ENCODE measurements around the gene DRC7. TPM values are rescaled to one million over a fixed set of nuclear protein-coding genes. Genes with fewer than 3 reads are reported as not detected.

Gene DRC7
- total and polyA plus RNA-seq, 7 donors, result not detected

DNA sequence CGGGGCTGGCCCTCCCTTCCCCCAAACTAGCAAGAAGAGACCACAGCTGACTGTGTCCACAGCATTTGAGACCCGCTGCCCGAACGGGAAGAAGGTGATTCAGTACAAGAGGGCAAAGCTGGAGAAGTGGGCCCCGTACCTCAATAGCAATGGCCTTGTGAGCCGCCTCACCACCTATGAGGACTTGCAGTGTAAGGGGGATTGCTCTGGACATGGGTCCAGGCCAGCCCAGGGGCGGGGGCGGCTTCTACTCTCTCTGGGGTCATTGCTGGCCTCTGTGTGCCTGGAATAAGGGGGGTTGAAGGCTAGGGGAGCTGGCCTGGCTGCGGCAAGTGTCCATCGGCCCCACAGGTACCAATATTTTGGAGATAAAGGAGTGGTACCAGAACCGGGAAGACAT lies 28.0 kb downstream of the DRC7 start:
- no peaks in the 10 kb centered on the region for H3K4me1 ChIP-seq
- intact Hi-C loops (cut with DNase I), result no loop called here
- DNase-seq, result no peak
- no peaks in the 10 kb centered on the region for H3K27me3 ChIP-seq
- 78 to 83% methylated on average over 11 of the region's 11 CpGs for WGBS, 2 donors
- H3K36me3 ChIP-seq, result no peaks in the 10 kb centered on the region
- H3K4me3 ChIP-seq, result no peak overlapping the region
- no peaks in the 10 kb centered on the region for H3K9me3 ChIP-seq
- TF ChIP-seq POLR2A (IDR thresholded peaks at IDR 0.05) (no peak), POLR2AphosphoS5 (IDR thresholded peaks at IDR 0.05) (no peak)
- no peak overlapping the region for H3K27ac ChIP-seq

DNA sequence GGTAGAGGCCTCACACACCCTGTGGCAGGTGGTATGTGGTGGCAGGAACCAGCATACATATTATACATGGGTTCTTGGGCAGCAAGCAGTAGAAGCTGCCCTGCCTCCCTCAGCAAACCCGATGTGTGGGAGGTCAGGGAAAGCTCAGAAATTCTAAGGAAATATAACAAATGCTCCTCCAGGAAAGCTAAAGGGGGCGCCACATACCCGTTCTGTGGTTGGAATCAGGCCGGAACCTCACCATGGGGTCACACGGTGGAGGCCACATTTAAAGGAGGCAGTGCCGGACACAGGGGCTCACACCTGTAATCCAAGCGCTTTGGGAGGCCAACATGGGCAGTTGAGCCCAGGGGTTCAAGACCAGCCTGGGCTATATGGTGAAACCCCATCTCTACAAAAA lies 28.6 kb downstream of the DRC7 start:
- Histone ChIP-seq H3K4me3 (no peak overlapping the region), H3K9me3 (no peaks in the 10 kb centered on the region), H3K27me3 (no peaks in the 10 kb centered on the region), H3K27ac (no peak overlapping the region), H3K4me1 (no peaks in the 10 kb centered on the region), H3K36me3 (no peaks in the 10 kb centered on the region)
- TF ChIP-seq, protein P1, sequence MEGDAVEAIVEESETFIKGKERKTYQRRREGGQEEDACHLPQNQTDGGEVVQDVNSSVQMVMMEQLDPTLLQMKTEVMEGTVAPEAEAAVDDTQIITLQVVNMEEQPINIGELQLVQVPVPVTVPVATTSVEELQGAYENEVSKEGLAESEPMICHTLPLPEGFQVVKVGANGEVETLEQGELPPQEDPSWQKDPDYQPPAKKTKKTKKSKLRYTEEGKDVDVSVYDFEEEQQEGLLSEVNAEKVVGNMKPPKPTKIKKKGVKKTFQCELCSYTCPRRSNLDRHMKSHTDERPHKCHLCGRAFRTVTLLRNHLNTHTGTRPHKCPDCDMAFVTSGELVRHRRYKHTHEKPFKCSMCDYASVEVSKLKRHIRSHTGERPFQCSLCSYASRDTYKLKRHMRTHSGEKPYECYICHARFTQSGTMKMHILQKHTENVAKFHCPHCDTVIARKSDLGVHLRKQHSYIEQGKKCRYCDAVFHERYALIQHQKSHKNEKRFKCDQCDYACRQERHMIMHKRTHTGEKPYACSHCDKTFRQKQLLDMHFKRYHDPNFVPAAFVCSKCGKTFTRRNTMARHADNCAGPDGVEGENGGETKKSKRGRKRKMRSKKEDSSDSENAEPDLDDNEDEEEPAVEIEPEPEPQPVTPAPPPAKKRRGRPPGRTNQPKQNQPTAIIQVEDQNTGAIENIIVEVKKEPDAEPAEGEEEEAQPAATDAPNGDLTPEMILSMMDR (IDR thresholded peaks at IDR 0.05), result no peak
- TF ChIP-seq EP300 (IDR thresholded peaks at IDR 0.05) (no peak), POLR2A (IDR thresholded peaks at IDR 0.05) (no peak), POLR2AphosphoS5 (IDR thresholded peaks at IDR 0.05) (no peak)
- intact Hi-C loops (cut with DNase I), result no loop called here
- no peak for DNase-seq
- 79 to 80% methylated on average over 7 of the region's 7 CpGs for WGBS, 2 donors

DNA sequence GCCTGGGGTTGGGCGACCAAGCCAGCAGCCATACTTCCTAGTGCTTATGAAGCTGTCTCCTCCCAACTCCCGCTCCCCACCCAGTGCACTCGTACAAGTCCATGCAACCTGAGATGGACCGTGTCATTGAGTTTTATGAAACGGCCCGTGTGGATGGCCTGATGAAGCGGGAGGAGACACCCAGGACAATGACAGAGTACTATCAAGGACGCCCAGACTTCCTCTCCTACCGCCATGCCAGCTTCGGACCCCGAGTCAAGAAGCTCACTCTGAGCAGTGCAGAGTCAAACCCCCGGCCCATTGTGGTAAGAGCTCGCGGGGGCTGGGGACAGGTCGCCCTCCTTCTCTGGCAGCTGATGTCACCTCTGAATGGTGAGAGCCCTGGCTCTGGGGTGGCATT lies 29.9 kb downstream of the DRC7 start:
- 87 to 90% methylated on average over 15 of the region's 15 CpGs for WGBS, 2 donors
- H3K27me3 ChIP-seq, result no peaks in the 10 kb centered on the region
- TF ChIP-seq POLR2AphosphoS5 (IDR thresholded peaks at IDR 0.05) (no peak), POLR2A (IDR thresholded peaks at IDR 0.05) (no peak), EP300 (IDR thresholded peaks at IDR 0.05) (no peak)
- TF ChIP-seq, protein P1 (IDR thresholded peaks at IDR 0.05), result no peak
- H3K36me3 ChIP-seq, result no peaks in the 10 kb centered on the region
- H3K27ac ChIP-seq, result no peak overlapping the region
- no peak overlapping the region for H3K4me3 ChIP-seq
- no peaks in the 10 kb centered on the region for H3K4me1 ChIP-seq
- no peaks in the 10 kb centered on the region for H3K9me3 ChIP-seq
- intact Hi-C loops (cut with DNase I), result no loop called here
- no peak for DNase-seq

DNA sequence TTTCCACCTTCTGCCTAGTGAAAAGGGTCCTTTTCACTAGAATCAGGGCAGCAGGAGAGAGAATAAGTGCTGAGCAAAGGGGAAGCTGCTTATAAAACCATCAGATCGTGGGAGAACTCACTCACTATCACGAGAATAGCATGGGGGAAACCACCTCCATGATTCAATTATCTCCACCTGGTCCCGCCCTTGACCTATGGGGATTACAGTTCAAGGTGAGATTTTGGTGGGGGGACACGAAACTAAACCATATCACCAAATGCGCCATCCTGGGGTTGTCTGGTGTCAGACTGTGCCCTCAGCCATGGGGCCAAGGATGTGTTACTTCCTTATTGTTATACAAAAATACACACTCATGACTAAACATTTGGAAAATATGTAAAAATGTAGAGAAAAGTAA lies 30.5 kb downstream of the DRC7 start:
- WGBS, 2 donors, result 37 to 56% methylated on average over 5 of the region's 5 CpGs
- intact Hi-C loops (cut with DNase I), result no loop called here

DNA sequence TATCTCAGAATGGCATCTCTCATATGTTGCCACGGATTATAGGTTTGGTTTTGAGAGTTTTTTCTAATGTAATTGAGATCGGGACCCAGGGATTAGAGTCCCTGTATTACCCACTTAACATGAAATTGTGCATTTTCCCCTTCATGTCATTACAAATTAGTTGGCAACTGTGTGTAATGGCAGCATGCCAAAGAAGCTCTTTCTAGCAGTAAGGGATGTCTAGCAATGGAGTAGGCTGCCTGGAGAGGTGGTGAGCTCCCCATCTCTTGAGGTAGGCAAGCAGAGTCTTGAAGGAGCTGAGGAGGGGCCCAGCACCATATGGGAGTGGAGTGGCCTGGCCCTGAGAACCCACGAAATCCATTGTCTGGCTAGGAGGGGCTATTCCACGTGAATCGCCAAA lies 30.9 kb downstream of the DRC7 start:
- Histone ChIP-seq H3K9me3 (no peaks in the 10 kb centered on the region), H3K27ac (no peak overlapping the region), H3K36me3 (no peaks in the 10 kb centered on the region), H3K27me3 (no peaks in the 10 kb centered on the region), H3K4me3 (no peak overlapping the region), H3K4me1 (no peaks in the 10 kb centered on the region)
- intact Hi-C loops (cut with DNase I), result no loop called here
- TF ChIP-seq, protein P1 (IDR thresholded peaks at IDR 0.05), result no peak
- 64 to 77% methylated on average over 5 of the region's 5 CpGs for WGBS, 2 donors
- DNase-seq, result no peak

More for the DNA sequence above, 30.5 kb downstream of the DRC7 start:
- Histone ChIP-seq H3K27ac (no peak overlapping the region), H3K36me3 (no peaks in the 10 kb centered on the region), H3K9me3 (no peaks in the 10 kb centered on the region), H3K4me3 (no peak overlapping the region), H3K4me1 (no peaks in the 10 kb centered on the region), H3K27me3 (no peaks in the 10 kb centered on the region)
- DNase-seq, result no peak
- TF ChIP-seq POLR2AphosphoS5 (IDR thresholded peaks at IDR 0.05), result no peak
- no peak for TF ChIP-seq POLR2A (IDR thresholded peaks at IDR 0.05)
- TF ChIP-seq, protein P1 (IDR thresholded peaks at IDR 0.05), result no peak
- no peak for TF ChIP-seq EP300 (IDR thresholded peaks at IDR 0.05)
